H1 (cell line): Measurements from ENCODE around the gene MCF2L2. TPM values are rescaled to one million over a fixed set of nuclear protein-coding genes. Genes with fewer than 3 reads are reported as not detected.

Experiments
- CHD7 ChIP-seq: fragments of 300-600 bp; sonication (generic); IDR thresholded peaks from 2 replicates; pipeline ENCODE4 v1.7.1; 2012; ENCODE audit warnings: low read length, moderate library complexity, mild to moderate bottlenecking, inconsistent platforms; ENCODE audit not compliant: insufficient replicate concordance
- CREB1 ChIP-seq: IDR thresholded peaks from 2 replicates; pipeline ENCODE4 v1.6.1; 2012; ENCODE audit warnings: inconsistent platforms
- polyA plus RNA-seq, 7 experiments: library from polyadenylated mRNA; depleted of rRNA in 3 of 7; stranded (reverse) in 5 of 7; unstranded in 2 of 7; fragments of >200 nt in 5 of 7; fragments of 200-250 nt in 2 of 7; gene quantifications; 1 replicate in 5 of 7; 2 replicates in 1 of 7; 4 replicates in 1 of 7; pipeline versions ENCODE4 v1.2.1 to v1.2.3, GENCODE V29; 2011 to 2013; ENCODE audit warnings: missing spikeins in 2 of 7, mixed read lengths in 2 of 7
- total RNA-seq: library from RNA; stranded (reverse); fragmentation: NEBNext Ultra II Directional; extraction: Animal tissue kit (Norgen Biotek cat#: 25700); gene quantifications from 2 replicates; pipeline ENCODE4 v1.2.1, GENCODE V29; 2021

MCF2L2 gene
- total and polyA plus RNA-seq, 2 of the 8 experiments (the other 6 are each of a cell fraction or from before 2014, with no cell fraction given) = 4.1 to 13.7 TPM

- TF ChIP-seq CHD7 = no peak
- TF ChIP-seq CREB1 = no peak
Measured at GRCh38 chr3:183308751-183309150, 119.7 kb downstream of the MCF2L2 start (continued).
